HepG2 (cell line): ENCODE measurements around the gene SLC22A12. TPM values are rescaled to one million over a fixed set of nuclear protein-coding genes. Genes with fewer than 3 reads are reported as not detected.

Experiments used
- ATAC-seq: fragments of 200-7000 bp; cut with Tn5 transposase; 3 replicates; pipeline ENCODE4 v1.9.1; 2020; ENCODE audit warnings: mild to moderate bottlenecking, moderate library complexity
- BruUV-seq: library from RNA; stranded (reverse); fragments of 400-500 nt; replicated peaks from 2 replicates; lab custom pipeline; 2021; lab: Mats Ljungman, UMichigan
- CTCF ChIA-PET: fragments of 300-600 bp; formaldehyde crosslinking; extraction: SDS; loops from one replicate; lab custom pipeline; 2021; ENCODE audit warnings: low total read pairs, inconsistent platforms, low intra/inter-chr PET ratio; lab: Yijun Ruan, JAX
- POLR2A ChIA-PET: fragments of 350-600 bp; sonication (Branson Sonifier 250); formaldehyde crosslinking; loops from one replicate; lab custom pipeline; 2020; ENCODE audit warnings: antibody characterized with exemption, inconsistent platforms; lab: Yijun Ruan, JAX
- DNase-seq: peaks from one replicate; pipeline ENCODE4 v3.0.0-alpha.2; 2015; ENCODE audit warnings: low spot score
- FAIRE-seq: peaks from 3 replicates; lab custom pipeline; 2011; peaks lifted over from hg19 to GRCh38; lab: Jason Lieb, UNC
- H2AFZ ChIP-seq: one replicate; pipeline ENCODE4 v1.6.1; 2011; ENCODE audit warnings: low read length, inconsistent platforms
- H3K27ac ChIP-seq: fragments of 300-600 bp; 3 replicates; pipeline ENCODE4 v1.8.0; 2011; ENCODE audit warnings: mixed run types, mild to moderate bottlenecking, mixed read lengths, low read length, inconsistent platforms; ENCODE audit not compliant: insufficient read depth; ENCODE audit errors: extremely low read length
- H3K27me3 ChIP-seq, 2 experiments: fragments of 200-600 bp in 1 of 2; 2 replicates in 1 of 2; 3 replicates in 1 of 2; pipeline versions ENCODE4 v1.6.0 to v1.8.0; 2011; ENCODE audit warnings: low read length in 2 of 2, mild to moderate bottlenecking in 2 of 2, moderate library complexity in 2 of 2, inconsistent platforms in 1 of 2; ENCODE audit not compliant: insufficient read depth in 2 of 2, control insufficient read depth in 1 of 2
- H3K36me3 ChIP-seq, 2 experiments: fragments of 200-600 bp in 1 of 2; replicated peaks in 1 of 2; 2 replicates in 1 of 2; 3 replicates in 1 of 2; pipeline versions ENCODE4 v1.5.1 to v1.8.0; 2011; ENCODE audit warnings: low read length in 2 of 2, inconsistent platforms in 1 of 2; ENCODE audit not compliant: insufficient read depth in 2 of 2, control insufficient read depth in 1 of 2
- H3K4me1 ChIP-seq: 2 replicates; pipeline ENCODE4 v1.5.1; 2012; ENCODE audit warnings: low read length, inconsistent platforms; ENCODE audit not compliant: insufficient read depth
- H3K4me2 ChIP-seq: 2 replicates; pipeline ENCODE4 v1.6.0; 2011; ENCODE audit warnings: low read depth, low read length, inconsistent platforms
- H3K4me3 ChIP-seq, 3 experiments: fragments of 200-600 bp in 1 of 3; sonication (generic), shearing (Covaris generic) in 1 of 3; replicated peaks in 1 of 3; 2 replicates each; pipeline ENCODE4 v1.5.1; 2011 to 2016; ENCODE audit warnings: low read length in 3 of 3, inconsistent platforms in 2 of 3, low read depth in 2 of 3, mild to moderate bottlenecking in 2 of 3, control low read depth in 1 of 3, mixed read lengths in 1 of 3; ENCODE audit not compliant: insufficient read depth in 1 of 3
- H3K79me2 ChIP-seq: one replicate; pipeline ENCODE4 v1.6.1; 2011; ENCODE audit warnings: low read length, inconsistent platforms; ENCODE audit not compliant: insufficient read depth
- H3K9ac ChIP-seq: 2 replicates; pipeline ENCODE4 v1.6.0; 2011; ENCODE audit warnings: mild to moderate bottlenecking, low read depth, low read length, inconsistent platforms; ENCODE audit not compliant: insufficient read depth
- H3K9me3 ChIP-seq: 2 replicates; pipeline ENCODE4 v1.5.1; 2012; ENCODE audit warnings: mild to moderate bottlenecking, low read length
- H4K20me1 ChIP-seq: 2 replicates; pipeline ENCODE4 v1.6.0; 2011; ENCODE audit warnings: inconsistent platforms, mild to moderate bottlenecking, low read length, moderate library complexity; ENCODE audit not compliant: insufficient read depth
- ATF4 ChIP-seq, 2 experiments: fragments of 450-650 bp in 1 of 2; sonication (generic) in 1 of 2; formaldehyde crosslinking; IDR thresholded peaks; 2 replicates each; pipeline versions ENCODE4 v1.5.0 to v1.8.0; 2020 to 2022; ENCODE audit warnings: mild to moderate bottlenecking in 1 of 2, missing genetic modification reagents in 1 of 2
- HNRNPLL ChIP-seq: fragments of 200-400 bp; formaldehyde crosslinking; IDR thresholded peaks from 2 replicates; pipeline ENCODE4 v1.6.1; 2017; ENCODE audit warnings: mild to moderate bottlenecking, low read depth, low read length; ENCODE audit not compliant: poor library complexity, severe bottlenecking
- JDP2 ChIP-seq: sonication (generic); formaldehyde crosslinking; IDR thresholded peaks from 2 replicates; pipeline ENCODE4 v1.8.1; 2022; ENCODE audit warnings: missing genetic modification reagents, borderline replicate concordance
- MEIS2 ChIP-seq: sonication (generic); formaldehyde crosslinking; IDR thresholded peaks from 2 replicates; pipeline ENCODE4 v1.9.0; 2021; ENCODE audit warnings: mild to moderate bottlenecking, missing genetic modification reagents
- POLR2A ChIP-seq, 2 experiments: IDR thresholded peaks; 2 replicates each; pipeline ENCODE4 v1.6.1; 2011; ENCODE audit warnings: low read depth in 2 of 2, low read length in 2 of 2, mild to moderate bottlenecking in 1 of 2, moderate library complexity in 1 of 2; ENCODE audit not compliant: insufficient read depth in 1 of 2
- SMARCE1 ChIP-seq: fragments of 450-650 bp; IDR thresholded peaks from 2 replicates; pipeline ENCODE4 v1.6.1; 2017; ENCODE audit warnings: borderline replicate concordance
- TCF12 ChIP-seq, 2 experiments: fragments of 450-650 bp in 1 of 2; sonication (generic) in 1 of 2; formaldehyde crosslinking in 1 of 2; IDR thresholded peaks; 2 replicates each; pipeline versions ENCODE4 v1.6.1 to v1.8.0; 2017 to 2022; ENCODE audit warnings: antibody characterized with exemption in 1 of 2, mild to moderate bottlenecking in 1 of 2, missing genetic modification reagents in 1 of 2, moderate library complexity in 1 of 2
- TMF1 ChIP-seq: sonication (generic); formaldehyde crosslinking; IDR thresholded peaks from 2 replicates; pipeline ENCODE4 v1.8.1; 2022; ENCODE audit warnings: low read depth, missing genetic modification reagents
- ZNF160 ChIP-seq: sonication (generic); formaldehyde crosslinking; IDR thresholded peaks from 2 replicates; pipeline ENCODE4 v1.8.0; 2022; ENCODE audit warnings: mild to moderate bottlenecking, inconsistent platforms, missing genetic modification reagents
- ZNF446 ChIP-seq: sonication (generic); formaldehyde crosslinking; IDR thresholded peaks from 2 replicates; pipeline ENCODE4 v1.5.0; 2020; ENCODE audit warnings: mild to moderate bottlenecking, missing genetic modification reagents
- WGBS: methylation state at CpG from one replicate; pipeline ENCODE4 v1.1.6; 2017; ENCODE audit warnings: low lambda C conversion rate; 5-methylcytosine and 5-hydroxymethylcytosine counted together
- in situ Hi-C: cut with HindIII; loops from 2 replicates; pipeline ENCODE4 v1.10.0; 2017; ENCODE audit warnings: low pct_unique_long_range_greater_than_20kb; ENCODE audit not compliant: extremely low pct_ligation_motif_present
- intact Hi-C: fragments of 100-400 bp; cut with micrococcal nuclease; formaldehyde crosslinking; loops from one replicate; pipeline ENCODE4 v1.10.0; 2022; ENCODE audit not compliant: unreplicated experiment
- polyA plus RNA-seq, 8 experiments: library from polyadenylated mRNA; depleted of rRNA in 3 of 8; stranded (reverse) in 7 of 8; unstranded in 1 of 8; fragments of >200 nt; fragmentation: Illumina TruSeq in 4 of 8; extraction: Trizol in 4 of 8; gene quantifications; 2 replicates each; pipeline versions ENCODE4 v1.2.1 to v1.2.3, GENCODE V29; 2011 to 2016; ENCODE audit warnings: low read depth in 4 of 8, missing spikeins in 1 of 8, mixed read lengths in 1 of 8; ENCODE audit not compliant: insufficient read depth in 1 of 8
- total RNA-seq, 5 experiments: library from RNA; depleted of rRNA; stranded (reverse); fragments of >200 nt; fragmentation: Illumina TruSeq; extraction: Trizol; gene quantifications; 2 replicates each; pipeline ENCODE4 v1.2.3, GENCODE V29; 2016; ENCODE audit warnings: low read depth in 1 of 5
- TF ChIP-seq, protein P1 (sequence below): IDR thresholded peaks from 2 replicates; pipeline ENCODE4 v1.6.1; 2016; ENCODE audit warnings: control low read depth
- TF ChIP-seq, protein P2 (sequence below): sonication (generic); formaldehyde crosslinking; IDR thresholded peaks from 2 replicates; pipeline ENCODE4 v1.9.0; 2022; ENCODE audit warnings: low read depth, missing genetic modification reagents

The SLC22A12 gene
- total and polyA plus RNA-seq, 2 of the 13 experiments (the other 11 are each of a cell fraction or from before 2014, with no cell fraction given), result not detected

- Histone ChIP-seq H3K9ac (no peak overlapping the region), H3K36me3 (no peaks in the 10 kb centered on the region), H3K79me2 (no peaks in the 10 kb centered on the region), H3K4me2 (no peak overlapping the region), H3K27ac (no peak overlapping the region), H3K4me1 (peaks cover 59% of the 10 kb centered on the region), H2AFZ (no peak overlapping the region), H4K20me1 (no peaks in the 10 kb centered on the region), H3K27me3 (0 out of 5 replicates have a peak, but pooled peaks cover 0 to 7% of the 10 kb centered on the region in 2 experiments), H3K9me3 (no peaks in the 10 kb centered on the region), H3K4me3 (no peak overlapping the region)
- ChIA-PET CTCF (no interaction called here), POLR2A (no interaction called here)
- in situ Hi-C loops (no loop called here), intact Hi-C loops (no loop called here)
- DNase-seq (no peak), ATAC-seq (no peak), FAIRE-seq (no peak)
- TF ChIP-seq, protein P1, sequence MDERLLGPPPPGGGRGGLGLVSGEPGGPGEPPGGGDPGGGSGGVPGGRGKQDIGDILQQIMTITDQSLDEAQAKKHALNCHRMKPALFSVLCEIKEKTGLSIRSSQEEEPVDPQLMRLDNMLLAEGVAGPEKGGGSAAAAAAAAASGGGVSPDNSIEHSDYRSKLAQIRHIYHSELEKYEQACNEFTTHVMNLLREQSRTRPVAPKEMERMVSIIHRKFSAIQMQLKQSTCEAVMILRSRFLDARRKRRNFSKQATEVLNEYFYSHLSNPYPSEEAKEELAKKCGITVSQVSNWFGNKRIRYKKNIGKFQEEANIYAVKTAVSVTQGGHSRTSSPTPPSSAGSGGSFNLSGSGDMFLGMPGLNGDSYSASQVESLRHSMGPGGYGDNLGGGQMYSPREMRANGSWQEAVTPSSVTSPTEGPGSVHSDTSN (CRISPR knock-in tag), result no peak
- TF ChIP-seq, protein P2, sequence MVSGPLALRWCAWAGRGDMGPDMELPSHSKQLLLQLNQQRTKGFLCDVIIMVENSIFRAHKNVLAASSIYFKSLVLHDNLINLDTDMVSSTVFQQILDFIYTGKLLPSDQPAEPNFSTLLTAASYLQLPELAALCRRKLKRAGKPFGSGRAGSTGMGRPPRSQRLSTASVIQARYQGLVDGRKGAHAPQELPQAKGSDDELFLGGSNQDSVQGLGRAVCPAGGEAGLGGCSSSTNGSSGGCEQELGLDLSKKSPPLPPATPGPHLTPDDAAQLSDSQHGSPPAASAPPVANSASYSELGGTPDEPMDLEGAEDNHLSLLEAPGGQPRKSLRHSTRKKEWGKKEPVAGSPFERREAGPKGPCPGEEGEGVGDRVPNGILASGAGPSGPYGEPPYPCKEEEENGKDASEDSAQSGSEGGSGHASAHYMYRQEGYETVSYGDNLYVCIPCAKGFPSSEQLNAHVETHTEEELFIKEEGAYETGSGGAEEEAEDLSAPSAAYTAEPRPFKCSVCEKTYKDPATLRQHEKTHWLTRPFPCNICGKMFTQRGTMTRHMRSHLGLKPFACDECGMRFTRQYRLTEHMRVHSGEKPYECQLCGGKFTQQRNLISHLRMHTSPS (CRISPR knock-in tag), result no peak
- WGBS, result 92% methylated on average over 18 of the region's 34 CpGs
- no TSS peak for BruUV-seq
Observed at GRCh38 chr11:64568041-64568571, 22.9 kb upstream of the SLC22A12 start.

DNA sequence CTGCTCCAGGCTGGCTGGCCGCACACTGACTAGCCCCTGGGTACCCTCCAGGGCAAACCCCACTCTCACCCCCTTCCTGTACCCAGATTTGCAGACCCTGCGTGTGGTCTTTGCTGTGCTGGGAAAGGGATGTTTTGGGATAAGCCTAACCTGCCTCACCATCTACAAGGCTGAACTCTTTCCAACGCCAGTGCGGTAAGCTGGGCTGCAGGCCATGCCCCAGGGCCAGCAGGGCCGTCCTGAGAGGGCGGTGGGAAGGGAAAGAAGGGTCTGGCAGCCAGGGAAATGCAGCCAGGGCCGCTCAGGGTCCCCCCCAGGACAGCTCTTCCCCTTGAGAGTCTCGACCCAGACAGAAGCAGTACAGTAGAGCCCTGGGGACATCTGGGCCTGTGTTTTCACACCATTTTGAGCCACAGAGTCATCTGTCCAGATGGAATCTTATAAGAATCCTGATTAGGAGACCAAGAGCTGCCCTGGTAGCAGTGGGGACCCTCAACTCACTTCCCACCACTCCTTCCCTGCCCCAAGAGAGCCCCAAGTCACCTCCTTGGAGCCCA is 22.4 kb upstream of the SLC22A12 start:
- WGBS, result 76% methylated on average over 7 of the region's 8 CpGs
- Histone ChIP-seq H3K27ac (no peak overlapping the region), H4K20me1 (no peaks in the 10 kb centered on the region), H3K36me3 (no peaks in the 10 kb centered on the region), H3K9ac (no peak overlapping the region), H3K27me3 (0 out of 5 replicates have a peak, but pooled peaks cover 0 to 7% of the 10 kb centered on the region in 2 experiments), H3K4me3 (no peak overlapping the region), H2AFZ (no peak overlapping the region), H3K79me2 (no peaks in the 10 kb centered on the region), H3K9me3 (no peaks in the 10 kb centered on the region), H3K4me2 (no peak overlapping the region), H3K4me1 (peaks cover 59% of the 10 kb centered on the region)
- ChIA-PET POLR2A (no interaction called here), CTCF (no interaction called here)
- in situ Hi-C loops, result no loop called here
- BruUV-seq, result no TSS peak
- DNase-seq (no peak), ATAC-seq (no peak), FAIRE-seq (no peak)
- intact Hi-C loops, result no loop called here
- TF ChIP-seq ZNF160 (no peak), MEIS2 (CRISPR knock-in tag) (no peak), SMARCE1 (no peak), TMF1 (CRISPR knock-in tag) (no peak), ZNF446 (CRISPR knock-in tag) (no peak), TCF12 (IDR thresholded peaks at IDR 0.05) (no peak), TCF12 (CRISPR knock-in tag; IDR thresholded peaks at IDR 0.05) (no peak), HNRNPLL (no peak), POLR2A (IDR thresholded peaks at IDR 0.05; ENCODE audit: insufficient read depth in 1 of 2, low read depth in 2 of 2, low read length in 2 of 2) (no peak), JDP2 (CRISPR knock-in tag) (no peak), ATF4 (CRISPR knock-in tag; IDR thresholded peaks at IDR 0.05) (no peak)
- TF ChIP-seq, protein P1 (CRISPR knock-in tag), result no peak
